Breast epithelium (tissue), 3 donors: ENCODE measurements around the gene TMIGD3.

Source experiments
- CTCF ChIP-seq, 3 donors: fragments of 450-650 bp; IDR thresholded peaks; one replicate each; pipeline ENCODE4 v1.5.1; 2016 to 2017; ENCODE audit warnings: antibody characterized with exemption in 3 of 3, mild to moderate bottlenecking in 3 of 3, moderate library complexity in 3 of 3
- POLR2A ChIP-seq: fragments of 450-650 bp; IDR thresholded peaks from one replicate; pipeline ENCODE4 v1.6.1; 2016; ENCODE audit warnings: antibody characterized with exemption, mild to moderate bottlenecking, moderate library complexity
- POLR2AphosphoS5 ChIP-seq, 3 donors: sonication (generic); formaldehyde crosslinking; IDR thresholded peaks; one replicate each; pipeline ENCODE4 v1.6.1; 2017; ENCODE audit warnings: antibody characterized with exemption in 3 of 3

DNA sequence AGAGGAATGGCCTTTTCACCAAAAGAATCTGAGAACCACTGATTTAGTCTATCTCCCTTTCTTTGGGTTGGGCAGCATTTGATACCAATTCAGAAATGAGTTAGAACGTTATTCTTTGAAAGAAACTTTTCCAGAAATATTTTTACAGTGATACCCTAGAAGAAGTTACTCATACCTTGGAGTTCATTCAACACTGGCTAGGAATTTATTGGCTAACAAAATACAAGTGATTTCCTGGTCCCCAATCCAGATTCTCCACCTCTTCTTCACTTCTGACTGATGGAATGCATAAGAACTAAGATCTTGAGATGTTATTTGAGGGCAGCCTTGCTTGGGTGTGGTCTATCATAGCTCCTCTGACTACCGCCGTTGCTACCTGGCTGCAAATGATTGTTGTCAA is 20.3 kb downstream of the TMIGD3 start:
- TF ChIP-seq CTCF (IDR thresholded peaks at IDR 0.05) (no peak), POLR2A (no peak), POLR2AphosphoS5 (IDR thresholded peaks at IDR 0.05) (no peak)
